PC-9 (cell line): Measurements from ENCODE around the gene SLC1A2. TPM values are rescaled to one million over a fixed set of nuclear protein-coding genes. Genes with fewer than 3 reads are reported as not detected.

Experiments
- BruUV-seq: library from RNA; stranded (reverse); fragments of 400-500 nt; replicated peaks from 2 replicates; lab custom pipeline; 2021; lab: Mats Ljungman, UMichigan
- CTCF ChIA-PET: fragments of 300-600 bp; sonication (Branson Sonifier 250); formaldehyde crosslinking; loops from one replicate; lab custom pipeline; 2022; ENCODE audit warnings: antibody characterized with exemption; lab: Charles Lee
- POLR2A ChIA-PET: fragments of 300-600 bp; sonication (Branson Sonifier 250); formaldehyde crosslinking; loops from one replicate; lab custom pipeline; 2022; ENCODE audit warnings: antibody characterized with exemption; ENCODE audit not compliant: unreplicated experiment; lab: Charles Lee
- DNase-seq, 2 experiments: peaks; one replicate each; pipeline versions ENCODE4 v3.0.0 to v3.0.0-alpha.2; 2015 to 2022; ENCODE audit warnings: mixed read lengths in 1 of 2
- H2AFZ ChIP-seq: fragments of 200-600 bp; sonication (generic); 2 replicates; pipeline ENCODE4 v1.8.1; 2017; ENCODE audit warnings: antibody characterized with exemption
- H3F3A ChIP-seq: fragments of 200-600 bp; sonication (generic); 2 replicates; pipeline ENCODE4 v1.8.1; 2017; ENCODE audit warnings: antibody characterized with exemption, mild to moderate bottlenecking, low read depth; ENCODE audit not compliant: insufficient read depth
- H3K27ac ChIP-seq: fragments of 200-600 bp; sonication (generic); 2 replicates; pipeline ENCODE4 v1.6.1; 2016; ENCODE audit warnings: mixed run types
- H3K27me3 ChIP-seq: fragments of 200-600 bp; sonication (generic); 2 replicates; pipeline ENCODE4 v1.6.1; 2016; ENCODE audit warnings: low read depth, mixed run types; ENCODE audit not compliant: insufficient read depth
- H3K36me3 ChIP-seq: fragments of 200-600 bp; sonication (generic); 2 replicates; pipeline ENCODE4 v1.6.1; 2016; ENCODE audit warnings: low read depth, mixed run types
- H3K4me1 ChIP-seq: fragments of 200-600 bp; sonication (generic); replicated peaks from 2 replicates; pipeline ENCODE4 v1.6.1; 2016; ENCODE audit warnings: mixed run types; ENCODE audit not compliant: insufficient read depth
- H3K4me2 ChIP-seq: fragments of 200-600 bp; sonication (generic); 2 replicates; pipeline ENCODE4 v1.6.1; 2017; ENCODE audit warnings: mixed run types
- H3K4me3 ChIP-seq: fragments of 200-600 bp; sonication (generic); 2 replicates; pipeline ENCODE4 v1.6.1; 2016; ENCODE audit warnings: mixed run types
- H3K79me2 ChIP-seq: fragments of 200-600 bp; sonication (generic); 2 replicates; pipeline ENCODE4 v1.6.1; 2017; ENCODE audit warnings: low read depth, mixed run types
- H3K9me2 ChIP-seq: fragments of 200-600 bp; sonication (generic); 2 replicates; pipeline ENCODE4 v1.8.1; 2017; ENCODE audit warnings: mild to moderate bottlenecking; ENCODE audit not compliant: insufficient read depth
- H3K9me3 ChIP-seq: fragments of 200-600 bp; sonication (generic); 2 replicates; pipeline ENCODE4 v1.8.1; 2016; ENCODE audit warnings: low read depth; ENCODE audit not compliant: insufficient read depth
- H4K20me1 ChIP-seq: fragments of 200-600 bp; sonication (generic); 2 replicates; pipeline ENCODE4 v1.8.1; 2017; ENCODE audit not compliant: insufficient read depth
- CTCF ChIP-seq: fragments of 200-600 bp; sonication (generic); conservative IDR thresholded peaks from 2 replicates; pipeline ENCODE4 v1.6.1; 2017; ENCODE audit warnings: mixed run types, antibody characterized with exemption, mild to moderate bottlenecking, moderate library complexity
- EZH2 ChIP-seq: fragments of 200-600 bp; sonication (generic); IDR thresholded peaks from 2 replicates; pipeline ENCODE4 v1.8.0; 2017; ENCODE audit warnings: antibody characterized with exemption, low read depth
- intact Hi-C: fragments of 100-400 bp; cut with micrococcal nuclease; formaldehyde crosslinking; loops from one replicate; pipeline ENCODE4 v1.10.0; 2022; ENCODE audit not compliant: unreplicated experiment
- total RNA-seq: library from RNA; stranded (reverse); gene quantifications from 2 replicates; pipeline ENCODE4 v1.2.3, GENCODE V29; 2021

Gene SLC1A2
- total RNA-seq, 1 experiment from 2014 or later, result 0.09 TPM

- no peaks in the 10 kb centered on the region for H3K4me1 ChIP-seq
- H3K27me3 ChIP-seq, result no peaks in the 10 kb centered on the region
- no peaks in the 10 kb centered on the region for H3F3A ChIP-seq
- no TSS peak for BruUV-seq
- H2AFZ ChIP-seq, result no peak overlapping the region
- no peak overlapping the region for H3K4me3 ChIP-seq
- 0 out of 2 replicates have a peak, but pooled peaks cover 4% of the 10 kb centered on the region for H3K9me2 ChIP-seq
- ChIA-PET CTCF (no interaction called here), POLR2A (interaction anchor here (0.6 kb wide), 1 partner anchor 541 kb away, joined by 8 read pairs; no protein-coding TSS in a partner anchor)
- intact Hi-C loops, result no loop called here
- H3K27ac ChIP-seq, result no peak overlapping the region
- no peaks in the 10 kb centered on the region for H3K79me2 ChIP-seq
- H3K9me3 ChIP-seq, result no peaks in the 10 kb centered on the region
- no peaks in the 10 kb centered on the region for H3K36me3 ChIP-seq
- TF ChIP-seq CTCF (no peak), EZH2 (no peak)
- H4K20me1 ChIP-seq, result no peaks in the 10 kb centered on the region
- DNase-seq, result no peak
- H3K4me2 ChIP-seq, result no peak overlapping the region
Observed at GRCh38 chr11:35376613-35377012, 42.7 kb downstream of the SLC1A2 start.

GRCh38 chr11:35376118-35376510 is 43.2 kb downstream of the SLC1A2 start:
- Histone ChIP-seq H3K27me3 (no peaks in the 10 kb centered on the region), H3K9me2 (0 out of 2 replicates have a peak, but pooled peaks cover 4% of the 10 kb centered on the region), H3F3A (no peaks in the 10 kb centered on the region), H3K4me3 (no peak overlapping the region), H3K36me3 (no peaks in the 10 kb centered on the region), H2AFZ (no peak overlapping the region), H3K27ac (no peak overlapping the region), H3K4me2 (no peak overlapping the region), H4K20me1 (no peaks in the 10 kb centered on the region), H3K4me1 (no peaks in the 10 kb centered on the region), H3K79me2 (no peaks in the 10 kb centered on the region), H3K9me3 (no peaks in the 10 kb centered on the region)
- TF ChIP-seq CTCF (no peak), EZH2 (no peak)
- DNase-seq, result no peak
- ChIA-PET POLR2A (interaction anchor here (0.6 kb wide), 1 partner anchor 542 kb away, joined by 8 read pairs; no protein-coding TSS in a partner anchor), CTCF (no interaction called here)
- no TSS peak for BruUV-seq
- intact Hi-C loops, result no loop called here

- H3F3A ChIP-seq, result no peaks in the 10 kb centered on the region
- H3K9me3 ChIP-seq, result no peaks in the 10 kb centered on the region
- no peaks in the 10 kb centered on the region for H3K79me2 ChIP-seq
- BruUV-seq, result no TSS peak
- no peak overlapping the region for H2AFZ ChIP-seq
- H4K20me1 ChIP-seq, result no peaks in the 10 kb centered on the region
- no peak for DNase-seq
- 0 out of 2 replicates have a peak, but pooled peaks cover 4% of the 10 kb centered on the region for H3K9me2 ChIP-seq
- CTCF ChIA-PET, result no interaction called here
- TF ChIP-seq EZH2, result no peak
- no peak for TF ChIP-seq CTCF
- no peak overlapping the region for H3K4me3 ChIP-seq
- no peak overlapping the region for H3K4me2 ChIP-seq
- no peak overlapping the region for H3K27ac ChIP-seq
- POLR2A ChIA-PET, result no interaction called here
- no peaks in the 10 kb centered on the region for H3K4me1 ChIP-seq
- H3K36me3 ChIP-seq, result no peaks in the 10 kb centered on the region
- H3K27me3 ChIP-seq, result no peaks in the 10 kb centered on the region
- intact Hi-C loops, result no loop called here
Observed at GRCh38 chr11:35375332-35376117, 43.8 kb downstream of the SLC1A2 start.
